Left renal pelvis (tissue), 4 donors: Measurements from ENCODE around the gene BMP8B. TPM values are rescaled to one million over a fixed set of nuclear protein-coding genes. Genes with fewer than 3 reads are reported as not detected.

ENCODE experiments used
- DNase-seq, 4 donors: peaks; one replicate each; pipeline ENCODE4 v3.0.0-alpha.2; 2013; ENCODE audit warnings: low read depth in 4 of 4, low spot score in 3 of 4
- polyA plus RNA-seq, 4 donors: library from polyadenylated mRNA; unstranded; fragments of 120-200 nt; gene quantifications; one replicate each; pipeline ENCODE4 v1.2.1, GENCODE V29; 2013; ENCODE audit not compliant: insufficient read length in 4 of 4

BMP8B gene
- polyA plus RNA-seq, 4 donors, result 0.76 to 3.4 (median 2.5) TPM

- no peak for DNase-seq
Measured at GRCh38 chr1:39761016-39761415, 27.6 kb downstream of the BMP8B start.

DNA sequence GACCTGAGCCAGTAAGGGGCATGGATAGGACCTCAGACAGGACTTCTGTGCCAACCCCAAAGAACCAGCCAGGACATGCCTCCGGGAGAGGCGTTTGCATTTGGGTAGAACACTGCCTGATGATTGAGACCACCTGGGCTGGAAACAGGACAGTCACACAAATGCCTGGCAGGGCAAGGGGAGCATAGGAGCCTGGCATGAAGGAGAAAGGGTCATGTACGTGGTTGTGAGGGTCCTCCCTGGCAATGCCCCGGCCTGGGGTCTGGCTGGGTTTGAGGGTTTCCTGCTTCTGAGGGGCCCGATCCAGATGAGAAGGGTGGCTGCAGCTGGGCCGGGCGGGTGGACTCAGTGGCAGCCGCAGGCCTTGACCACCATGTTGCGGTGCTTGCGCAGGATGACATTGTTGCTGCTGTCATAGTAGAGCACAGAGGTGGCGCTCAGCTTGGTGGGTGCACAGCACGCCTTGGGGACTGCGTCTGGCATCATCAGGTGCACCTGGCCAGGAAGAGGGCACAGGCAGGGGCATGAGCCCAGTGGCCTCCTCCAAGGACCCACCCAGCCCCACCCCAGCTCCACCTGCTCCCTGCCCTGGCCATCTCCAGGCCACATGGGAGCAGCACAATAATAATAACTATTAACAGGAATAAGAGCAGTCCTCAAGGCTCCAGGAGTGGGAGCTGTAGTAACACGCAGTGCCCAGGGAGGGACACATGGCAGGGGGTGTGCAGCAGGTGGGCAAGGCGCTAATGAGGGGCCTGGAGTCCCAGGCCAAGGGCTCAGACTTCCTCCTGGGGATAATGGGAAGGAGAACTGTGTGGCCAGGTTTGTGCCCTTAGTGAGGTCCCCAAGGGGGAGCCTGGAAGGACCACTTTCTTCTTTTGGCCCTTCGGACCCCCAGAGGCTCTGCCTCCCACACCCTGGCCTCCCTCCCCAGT, 28.3 kb downstream of the BMP8B start:
- DNase-seq, result no peak

DNA sequence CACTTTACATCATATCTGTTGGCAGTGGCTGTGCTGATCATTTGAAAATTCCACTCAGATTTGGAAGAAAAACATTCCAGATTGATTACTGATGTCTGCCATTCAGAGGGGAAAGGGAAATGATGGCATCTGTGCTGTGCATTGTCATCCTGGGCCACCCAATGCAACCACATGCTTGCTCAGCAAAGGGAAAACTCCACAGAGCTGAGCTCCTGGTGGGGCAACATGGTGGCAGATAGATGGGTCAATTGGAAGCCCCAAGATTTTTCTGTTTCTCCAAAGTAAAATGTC, 29.3 kb downstream of the BMP8B start:
- DNase-seq, result no peak

- no peak for DNase-seq
Measured at GRCh38 chr1:39758556-39759435, 29.9 kb downstream of the BMP8B start.

DNA sequence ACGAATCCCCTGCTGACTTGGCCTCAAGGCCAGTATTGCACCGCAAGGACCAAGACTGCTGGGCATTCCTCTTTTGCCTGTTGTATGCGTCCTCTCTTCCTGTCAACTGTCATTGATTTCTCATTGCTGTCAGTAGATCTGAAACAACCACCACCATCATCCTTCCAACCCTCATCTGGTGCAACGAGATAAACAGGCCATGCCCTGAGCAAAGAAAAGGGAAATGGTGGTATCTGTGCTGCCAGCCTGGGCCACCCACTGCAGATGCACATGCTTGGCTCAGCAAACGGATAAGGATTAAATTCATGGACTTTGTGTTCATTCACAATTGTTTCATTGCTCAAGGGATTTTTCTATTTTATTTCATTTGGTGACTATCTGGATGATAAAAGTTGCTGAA, 31.2 kb downstream of the BMP8B start:
- DNase-seq, result no peak

- DNase-seq, result no peak
Measured at GRCh38 chr1:39755965-39756659, 32.6 kb downstream of the BMP8B start.

DNA sequence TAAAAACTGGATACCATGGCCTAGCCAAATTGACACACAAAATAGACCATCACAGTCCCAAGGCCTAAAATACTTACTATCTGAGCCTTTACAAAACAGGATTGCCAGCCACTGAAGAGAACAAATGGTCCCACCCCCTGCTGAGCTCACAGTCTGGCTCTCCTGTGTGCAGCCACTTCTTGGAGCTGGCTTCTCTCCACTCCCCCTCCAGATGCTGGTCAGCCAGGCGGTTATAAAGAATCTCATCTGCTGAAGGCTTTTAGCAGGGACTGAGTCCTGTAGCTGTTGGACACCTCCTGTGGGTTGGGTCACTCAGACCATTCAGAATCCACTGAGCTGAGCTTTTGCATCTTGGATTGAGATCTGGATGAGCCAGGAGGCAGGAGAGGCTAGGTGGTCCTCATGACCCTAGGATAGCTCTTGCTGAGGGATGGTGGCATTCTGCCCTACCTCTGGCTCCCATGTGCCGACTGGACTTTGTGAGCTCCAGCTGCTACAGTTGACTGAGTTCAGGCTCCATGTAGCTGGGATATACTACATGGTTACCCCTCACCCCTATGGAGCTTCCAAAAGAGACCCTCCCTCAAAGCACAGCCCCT, 33.7 kb downstream of the BMP8B start:
- no peak for DNase-seq

GRCh38 chr1:39754026-39754570, 34.6 kb downstream of the BMP8B start:
- DNase-seq, result no peak

DNA sequence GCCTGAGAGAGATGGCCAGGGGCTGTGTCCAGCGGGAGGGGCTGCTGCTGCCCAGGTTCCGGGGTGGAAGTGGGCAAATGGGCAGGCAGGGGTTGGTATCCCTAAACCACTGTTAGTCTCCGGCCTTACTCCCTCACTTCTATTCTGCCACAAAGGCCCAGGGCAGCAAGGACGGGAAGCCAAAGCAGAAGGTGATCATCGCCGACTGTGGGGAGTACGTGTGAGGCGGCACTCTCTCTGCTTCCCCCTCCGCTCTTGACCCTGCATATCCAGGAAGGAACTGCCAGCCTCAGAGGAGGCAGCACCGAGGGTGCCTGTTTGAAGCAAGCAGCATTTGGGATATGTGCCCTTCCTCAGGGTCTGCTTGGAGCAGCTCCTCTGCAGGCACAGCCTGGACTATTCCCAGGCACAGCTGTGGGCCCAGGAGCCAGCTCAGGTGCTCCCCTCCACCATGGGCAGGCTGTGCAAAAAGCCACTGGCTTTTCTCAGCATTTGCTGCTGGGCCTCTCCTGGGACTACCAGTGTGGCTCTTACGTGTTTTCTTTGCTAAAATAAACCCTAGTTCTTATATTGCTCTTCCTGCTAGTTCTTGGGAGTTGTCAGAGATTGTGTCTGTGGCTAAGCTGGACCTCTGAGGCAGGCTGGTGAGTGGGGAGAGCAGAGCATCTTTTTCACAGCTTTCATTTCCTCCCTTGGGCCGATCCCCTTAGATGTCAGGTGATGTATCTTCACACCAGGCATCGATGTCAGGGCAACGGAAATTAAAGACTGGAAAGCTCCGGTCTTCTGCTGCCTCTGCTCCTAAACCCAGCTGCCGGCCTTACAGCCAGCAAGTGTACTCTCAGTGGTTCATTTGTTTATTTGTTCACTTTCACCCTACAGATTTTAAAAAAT, 35.3 kb downstream of the BMP8B start:
- no peak for DNase-seq

DNA sequence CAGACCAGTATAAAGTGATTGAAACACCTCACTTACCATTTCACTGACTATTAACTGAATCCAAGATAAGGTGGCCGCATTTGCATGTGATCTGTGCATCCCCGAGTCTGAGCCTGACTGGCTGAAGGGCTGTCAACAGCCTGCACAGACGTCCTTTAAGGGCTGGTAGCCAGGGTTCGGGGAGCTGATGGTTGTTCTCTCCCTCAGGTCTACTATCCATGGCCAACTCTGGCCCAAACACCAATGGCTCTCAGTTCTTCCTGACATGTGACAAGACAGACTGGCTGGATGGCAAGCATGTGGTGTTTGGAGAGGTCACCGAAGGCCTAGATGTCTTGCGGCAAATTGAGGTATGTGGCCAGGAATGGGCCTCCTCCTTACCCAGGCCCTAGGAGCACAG, 36.0 kb downstream of the BMP8B start:
- DNase-seq, result no peak

DNA sequence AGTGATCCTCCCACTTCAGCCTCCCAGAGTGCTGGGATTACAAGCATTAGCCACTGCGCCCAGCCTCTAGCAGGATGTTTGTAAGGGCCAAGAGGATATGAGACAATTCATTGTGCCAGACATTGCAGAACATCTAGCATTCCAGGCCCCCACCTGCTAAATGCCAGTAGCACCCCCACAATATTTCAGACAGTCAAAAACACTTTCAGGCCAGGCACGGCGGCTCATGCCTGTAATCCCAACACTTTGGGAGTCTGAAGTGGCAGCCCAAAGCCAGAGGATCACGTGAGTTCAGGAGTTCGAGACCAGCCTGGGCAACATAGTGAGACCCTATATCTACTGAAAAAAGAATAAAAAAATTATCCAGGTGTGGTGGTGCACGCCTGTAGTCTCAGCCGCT, 37.1 kb downstream of the BMP8B start:
- no peak for DNase-seq

DNA sequence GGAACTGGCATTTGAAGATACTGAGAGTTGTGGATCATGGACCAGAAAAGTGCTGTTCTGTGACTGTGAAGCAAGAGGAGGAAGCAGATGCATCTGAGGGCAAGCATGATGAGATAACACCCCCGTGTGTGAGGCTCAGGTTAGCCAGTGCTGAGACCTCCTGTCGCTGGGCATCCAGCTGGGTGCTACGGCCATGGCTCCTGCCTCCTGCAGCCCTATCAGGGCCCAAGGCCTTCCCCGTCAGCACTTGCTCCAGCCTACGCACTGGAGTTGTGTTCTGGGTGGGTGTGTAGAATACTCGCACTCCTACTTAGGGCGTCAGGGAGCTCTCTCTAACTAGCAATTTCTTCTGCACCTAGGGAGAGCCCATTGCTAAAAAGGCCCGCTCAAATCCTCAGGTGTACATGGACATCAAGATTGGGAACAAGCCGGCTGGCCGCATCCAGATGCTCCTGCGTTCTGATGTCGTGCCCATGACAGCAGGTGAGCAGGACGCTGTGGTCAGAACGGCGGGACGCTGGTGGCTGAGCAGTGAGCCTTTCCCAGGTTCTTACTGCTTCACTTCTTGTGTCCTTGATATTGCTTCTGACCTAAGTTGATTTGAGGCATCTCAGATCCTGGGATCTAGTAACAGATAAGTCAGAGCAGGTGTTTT, 43.5 kb downstream of the BMP8B start:
- no peak for DNase-seq

GRCh38 chr1:39738622-39739366, 49.9 kb downstream of the BMP8B start, which contains the start of gene PPIE:
Gene PPIE (plus strand): TSS chr1:39738882. CDS start chr1:39738901, 19 bp downstream.
- peak; percentile 72 to 84 (median 80) for DNase-seq

GRCh38 chr1:39737546-39738169, 51.0 kb downstream of the BMP8B start:
- no peak for DNase-seq

DNA sequence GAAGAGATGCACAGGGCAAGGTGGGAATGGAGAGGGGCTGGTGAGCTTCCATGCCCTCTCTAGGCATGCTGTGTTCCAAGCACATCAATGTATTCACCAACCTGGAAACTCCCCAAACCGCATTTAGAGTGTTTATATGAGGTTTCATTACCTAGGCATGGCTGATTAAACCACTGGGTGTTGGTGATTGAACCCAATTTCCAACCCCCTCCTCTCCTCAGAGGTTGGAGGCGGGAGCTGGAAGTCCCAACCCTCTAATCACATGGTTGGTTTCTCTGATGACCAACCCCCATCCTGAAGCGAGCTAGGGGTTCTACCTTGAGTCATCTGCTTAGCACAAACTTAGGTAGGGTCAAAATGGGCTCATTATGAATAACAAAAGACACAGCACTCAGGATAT, 52.9 kb downstream of the BMP8B start:
- DNase-seq, result no peak

- no peak for DNase-seq
Measured at GRCh38 chr1:39733161-39733560, 55.5 kb downstream of the BMP8B start.

DNA sequence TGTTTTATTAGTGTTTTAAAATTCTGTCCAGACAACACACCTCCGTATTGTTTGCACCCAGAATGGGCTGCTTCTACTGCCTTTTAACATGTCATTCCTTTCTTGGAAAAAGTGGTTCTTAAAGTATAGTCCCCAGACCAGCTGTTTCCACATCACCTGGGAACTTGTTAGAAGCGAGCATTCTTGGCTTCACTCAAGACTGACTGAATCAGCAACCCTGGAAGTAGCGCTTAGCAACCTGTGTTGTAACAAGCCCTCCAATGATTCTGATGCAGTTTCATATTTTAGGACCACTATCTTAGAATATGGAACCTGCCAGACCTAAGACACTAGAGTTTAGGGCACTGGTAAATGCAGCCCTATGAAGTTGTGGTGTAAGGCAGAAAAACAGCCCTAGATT, 55.9 kb downstream of the BMP8B start:
- DNase-seq, result no peak

DNA sequence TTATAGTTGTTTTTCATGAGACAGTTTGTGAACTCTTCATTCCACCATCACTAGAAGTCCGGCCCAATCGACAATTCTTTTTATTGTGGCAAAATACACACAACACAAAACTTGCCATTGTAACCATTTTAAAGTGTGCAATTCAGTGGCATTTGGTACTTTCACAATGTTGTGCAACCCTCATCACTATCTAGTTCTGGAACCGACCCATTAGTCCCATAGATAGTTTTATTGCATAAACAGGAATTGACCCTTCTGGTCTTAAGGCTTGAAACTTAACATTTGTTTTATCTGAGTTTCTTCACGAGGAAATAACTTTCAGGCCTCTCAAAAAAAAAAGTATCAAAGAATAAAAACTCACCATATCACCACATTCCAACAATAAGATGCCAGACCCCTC, 58.8 kb downstream of the BMP8B start:
- no peak for DNase-seq
